Suprapubic skin (tissue), 4 donors: ENCODE results near the gene TBC1D17.

Source experiments
- CTCF ChIP-seq, 2 donors: fragments of 200-600 bp in 1 of 2; fragments of 450-650 bp in 1 of 2; sonication (generic) in 1 of 2; IDR thresholded peaks; one replicate each; pipeline ENCODE4 v1.5.1; 2016 to 2019; ENCODE audit warnings: antibody characterized with exemption in 2 of 2, mild to moderate bottlenecking in 1 of 2, moderate library complexity in 1 of 2
- EP300 ChIP-seq: sonication (generic); formaldehyde crosslinking; IDR thresholded peaks from one replicate; pipeline ENCODE4 v1.6.1; 2017; ENCODE audit warnings: antibody characterized with exemption
- POLR2A ChIP-seq, 2 donors: fragments of 450-650 bp; IDR thresholded peaks; one replicate each; pipeline ENCODE4 v1.6.1; 2017; ENCODE audit warnings: antibody characterized with exemption in 2 of 2, mild to moderate bottlenecking in 2 of 2, moderate library complexity in 2 of 2
- POLR2AphosphoS5 ChIP-seq, 3 donors: sonication (generic); formaldehyde crosslinking; IDR thresholded peaks; one replicate each; pipeline ENCODE4 v1.6.1; 2017; ENCODE audit warnings: antibody characterized with exemption in 3 of 3

DNA sequence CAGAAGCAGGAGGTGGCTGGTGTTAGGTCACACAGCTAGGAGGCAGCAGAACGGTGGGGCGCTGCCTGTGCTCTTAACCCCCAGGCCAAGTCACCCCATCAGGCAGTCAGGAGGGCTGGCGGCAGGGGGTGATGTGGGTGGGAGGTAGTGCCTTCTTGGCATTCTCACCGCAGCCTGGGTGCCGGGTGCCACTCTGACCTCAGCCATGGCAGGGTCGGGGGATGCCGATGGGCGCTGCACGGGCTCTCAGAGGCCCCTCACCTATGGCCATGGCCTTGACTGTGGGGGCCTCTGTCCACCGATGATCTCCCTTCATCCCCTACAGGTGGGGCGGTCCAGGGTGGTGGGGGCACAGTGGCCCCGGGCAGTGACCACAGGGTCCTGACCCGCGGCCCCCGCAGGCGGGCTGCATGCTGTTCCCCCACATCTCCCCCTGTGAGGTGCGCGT lies 20.9 kb upstream of the TBC1D17 start:
- no peak for TF ChIP-seq EP300
- no peak for TF ChIP-seq CTCF (IDR thresholded peaks at IDR 0.05)
- TF ChIP-seq POLR2A (IDR thresholded peaks at IDR 0.05), result no peak
- TF ChIP-seq POLR2AphosphoS5 (IDR thresholded peaks at IDR 0.05), result no peak
